HK-2 (cell line): ENCODE measurements around the gene RRAGB.
"Not testable (repeated sequence)": the region's sequence is repeated elsewhere in the genome, so short reads cannot be mapped to it uniquely, and the experiment has no call there.

ENCODE experiments used
- DNase-seq: peaks from one replicate; pipeline ENCODE4 v3.0.0-alpha.2; 2018; ENCODE audit not compliant: unreplicated experiment

RRAGB gene

GRCh38 chrX:55767100-55767499, 49.6 kb downstream of the RRAGB start:
- no peak for DNase-seq

- DNase-seq: not testable (repeated sequence)
Measured at GRCh38 chrX:55774419-55774818, 56.9 kb downstream of the RRAGB start.

GRCh38 chrX:55777596-55777995, 60.0 kb downstream of the RRAGB start:
- DNase-seq: no peak

GRCh38 chrX:55778322-55778721, 60.8 kb downstream of the RRAGB start:
- DNase-seq: no peak

- DNase-seq: no peak
Measured at GRCh38 chrX:55783723-55784122, 66.2 kb downstream of the RRAGB start.

GRCh38 chrX:55787063-55787462, 69.5 kb downstream of the RRAGB start:
- no peak for DNase-seq

GRCh38 chrX:55787727-55788126, 70.2 kb downstream of the RRAGB start:
- no peak for DNase-seq

- DNase-seq: no peak
Measured at GRCh38 chrX:55794405-55794804, 76.9 kb downstream of the RRAGB start.

- DNase-seq: no peak
Measured at GRCh38 chrX:55796496-55796895, 78.9 kb downstream of the RRAGB start.

GRCh38 chrX:55801811-55802210, 84.3 kb downstream of the RRAGB start:
- no peak for DNase-seq
